ENCODE results near the gene ADAMTS14. TPM values are rescaled to one million over a fixed set of nuclear protein-coding genes. Genes with fewer than 3 reads are reported as not detected.

ADAMTS14 gene
- total RNA-seq, 1 donor from 2014 or later: 29.8 TPM

DNA sequence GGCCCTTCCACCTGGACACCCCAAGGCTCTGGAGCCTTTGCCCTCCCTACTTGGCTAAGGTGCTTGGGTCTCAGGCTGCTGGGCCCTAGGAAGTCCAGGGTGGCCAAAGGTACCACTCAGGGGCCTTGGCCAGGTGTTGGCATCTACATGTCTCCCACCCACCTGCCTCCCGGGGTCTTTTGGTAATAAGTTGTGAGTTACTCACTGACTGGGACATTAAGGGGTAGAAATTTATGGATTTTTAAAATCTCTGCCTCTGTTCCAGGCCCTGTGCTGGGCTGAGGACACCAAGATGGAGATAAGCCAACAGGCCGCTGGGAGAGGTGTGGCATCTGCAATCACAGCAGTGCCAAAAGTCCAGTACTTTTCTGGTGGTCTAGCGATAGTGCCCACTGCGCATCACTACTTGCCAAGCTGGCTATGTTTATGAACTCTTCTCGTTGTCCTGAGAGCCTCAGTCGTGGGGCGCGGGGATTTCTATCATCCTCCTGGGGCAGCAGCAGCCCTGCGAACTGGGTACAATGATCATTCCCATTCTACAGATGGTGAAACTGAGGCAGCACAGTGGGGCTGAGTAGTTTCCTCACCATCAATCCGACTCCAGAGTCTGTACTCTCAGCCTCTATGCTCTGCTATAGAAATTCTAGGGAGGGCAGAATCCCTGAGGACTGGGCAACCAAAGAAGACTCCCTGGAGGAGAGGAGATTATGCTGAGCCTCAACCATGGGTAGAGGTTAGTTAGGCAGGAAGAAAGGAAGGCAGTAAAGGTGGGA lies 76.7 kb downstream of the ADAMTS14 start:
- H3K27me3 Mint-ChIP-seq (ENCODE audit: unreplicated experiment): peaks cover 2% of the 10 kb centered on the region
- peaks cover 11% of the 10 kb centered on the region for H3K9me3 Mint-ChIP-seq (ENCODE audit: unreplicated experiment)
- peaks cover 23% of the 10 kb centered on the region for H3K36me3 Mint-ChIP-seq (ENCODE audit: unreplicated experiment)

DNA sequence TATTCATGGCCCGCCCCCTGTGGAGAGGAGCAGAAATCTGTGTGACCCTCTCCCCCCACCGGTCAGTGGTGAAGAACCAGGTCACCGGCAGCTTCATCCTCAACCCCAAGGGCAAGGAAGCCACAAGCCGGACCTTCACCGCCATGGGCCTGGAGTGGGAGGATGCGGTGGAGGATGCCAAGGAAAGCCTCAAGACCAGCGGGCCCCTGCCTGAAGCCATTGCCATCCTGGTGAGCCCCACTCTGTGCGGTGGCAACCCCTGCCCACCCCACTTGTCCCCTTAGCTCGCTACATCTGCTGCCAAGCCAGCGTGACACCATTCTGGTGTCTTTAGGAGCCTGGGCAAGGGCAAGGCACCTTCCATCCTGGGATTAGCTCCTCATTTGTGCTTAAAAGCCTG lies 77.5 kb downstream of the ADAMTS14 start:
- DNase-seq: no peak
- Mint-ChIP-seq H3K27me3 (ENCODE audit: unreplicated experiment) (peaks cover 2% of the 10 kb centered on the region), H3K36me3 (ENCODE audit: unreplicated experiment) (peaks cover 17% of the 10 kb centered on the region), H3K4me3 (ENCODE audit: unreplicated experiment) (no peak overlapping the region), H3K4me1 (ENCODE audit: low read depth, unreplicated experiment) (peaks cover 13% of the 10 kb centered on the region), H3K9me3 (ENCODE audit: unreplicated experiment) (peaks cover 11% of the 10 kb centered on the region), H3K27ac (ENCODE audit: unreplicated experiment) (no peak overlapping the region)
- TF ChIP-seq, protein P1, sequence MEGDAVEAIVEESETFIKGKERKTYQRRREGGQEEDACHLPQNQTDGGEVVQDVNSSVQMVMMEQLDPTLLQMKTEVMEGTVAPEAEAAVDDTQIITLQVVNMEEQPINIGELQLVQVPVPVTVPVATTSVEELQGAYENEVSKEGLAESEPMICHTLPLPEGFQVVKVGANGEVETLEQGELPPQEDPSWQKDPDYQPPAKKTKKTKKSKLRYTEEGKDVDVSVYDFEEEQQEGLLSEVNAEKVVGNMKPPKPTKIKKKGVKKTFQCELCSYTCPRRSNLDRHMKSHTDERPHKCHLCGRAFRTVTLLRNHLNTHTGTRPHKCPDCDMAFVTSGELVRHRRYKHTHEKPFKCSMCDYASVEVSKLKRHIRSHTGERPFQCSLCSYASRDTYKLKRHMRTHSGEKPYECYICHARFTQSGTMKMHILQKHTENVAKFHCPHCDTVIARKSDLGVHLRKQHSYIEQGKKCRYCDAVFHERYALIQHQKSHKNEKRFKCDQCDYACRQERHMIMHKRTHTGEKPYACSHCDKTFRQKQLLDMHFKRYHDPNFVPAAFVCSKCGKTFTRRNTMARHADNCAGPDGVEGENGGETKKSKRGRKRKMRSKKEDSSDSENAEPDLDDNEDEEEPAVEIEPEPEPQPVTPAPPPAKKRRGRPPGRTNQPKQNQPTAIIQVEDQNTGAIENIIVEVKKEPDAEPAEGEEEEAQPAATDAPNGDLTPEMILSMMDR (IDR thresholded peaks at IDR 0.05; ENCODE audit: partially characterized antibody, unreplicated experiment): no peak

More for the DNA sequence above, 76.7 kb downstream of the ADAMTS14 start:
- TF ChIP-seq, protein P1 (IDR thresholded peaks at IDR 0.05; ENCODE audit: partially characterized antibody, unreplicated experiment): no peak
- DNase-seq: no peak
- Mint-ChIP-seq H3K27ac (ENCODE audit: unreplicated experiment) (no peak overlapping the region), H3K4me3 (ENCODE audit: unreplicated experiment) (no peak overlapping the region), H3K4me1 (ENCODE audit: low read depth, unreplicated experiment) (peaks cover 7% of the 10 kb centered on the region)

DNA sequence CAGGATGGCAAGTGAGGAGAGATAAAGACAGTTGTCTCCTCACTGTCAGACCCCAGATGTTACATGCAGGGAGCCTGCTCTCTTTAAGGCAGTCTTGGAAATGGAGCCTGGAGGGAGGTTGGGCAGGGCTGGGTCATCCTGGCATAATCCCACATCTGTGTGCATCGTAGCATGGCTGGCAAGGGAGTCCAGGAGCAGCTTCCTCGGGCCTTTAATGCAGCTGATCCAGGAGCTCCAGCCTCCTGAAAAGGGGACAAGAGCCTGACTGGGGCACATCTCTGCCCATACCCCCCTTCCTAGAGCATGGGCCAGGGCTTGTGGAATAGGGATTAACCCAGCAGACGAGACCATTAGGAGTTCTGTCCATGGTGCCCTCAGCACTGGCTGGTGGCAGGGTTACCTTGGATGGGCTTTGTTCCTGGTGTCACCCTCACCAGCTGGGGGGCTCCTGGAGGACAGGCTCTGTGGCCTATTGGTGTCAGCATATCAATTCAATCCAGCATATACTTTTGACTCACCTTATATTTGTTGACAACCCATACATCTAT lies 77.9 kb downstream of the ADAMTS14 start:
- TF ChIP-seq, protein P1 (IDR thresholded peaks at IDR 0.05; ENCODE audit: partially characterized antibody, unreplicated experiment): no peak
- DNase-seq: no peak
- H3K9me3 Mint-ChIP-seq (ENCODE audit: unreplicated experiment): peaks cover 15% of the 10 kb centered on the region
- H3K4me3 Mint-ChIP-seq (ENCODE audit: unreplicated experiment): no peak overlapping the region
- H3K27me3 Mint-ChIP-seq (ENCODE audit: unreplicated experiment): peaks cover 2% of the 10 kb centered on the region
- H3K27ac Mint-ChIP-seq (ENCODE audit: unreplicated experiment): no peak overlapping the region
- H3K4me1 Mint-ChIP-seq (ENCODE audit: low read depth, unreplicated experiment): peaks cover 14% of the 10 kb centered on the region
- peaks cover 16% of the 10 kb centered on the region for H3K36me3 Mint-ChIP-seq (ENCODE audit: unreplicated experiment)

DNA sequence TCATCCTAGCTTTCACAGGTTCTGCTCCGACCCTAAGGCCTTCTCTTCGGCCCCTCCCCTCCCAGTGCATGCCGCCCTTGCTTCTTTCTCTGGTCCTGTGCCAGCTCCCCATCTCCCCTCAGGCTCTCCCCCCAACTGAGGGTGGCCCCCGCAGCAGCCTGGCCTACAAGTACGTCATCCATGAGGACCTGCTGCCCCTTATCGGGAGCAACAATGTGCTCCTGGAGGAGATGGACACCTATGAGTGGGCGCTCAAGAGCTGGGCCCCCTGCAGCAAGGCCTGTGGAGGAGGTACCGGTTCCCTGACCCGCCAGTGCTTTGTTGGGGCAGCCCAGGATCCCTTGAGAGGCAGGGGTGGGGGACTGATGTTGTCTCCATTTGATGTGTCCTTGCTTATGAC lies 79.0 kb downstream of the ADAMTS14 start:
- H3K4me1 Mint-ChIP-seq (ENCODE audit: low read depth, unreplicated experiment): peaks cover 14% of the 10 kb centered on the region
- peaks cover 13% of the 10 kb centered on the region for H3K9me3 Mint-ChIP-seq (ENCODE audit: unreplicated experiment)
- no peak overlapping the region for H3K27ac Mint-ChIP-seq (ENCODE audit: unreplicated experiment)
- H3K4me3 Mint-ChIP-seq (ENCODE audit: unreplicated experiment): no peak overlapping the region
- TF ChIP-seq, protein P1 (IDR thresholded peaks at IDR 0.05; ENCODE audit: partially characterized antibody, unreplicated experiment): no peak
- H3K36me3 Mint-ChIP-seq (ENCODE audit: unreplicated experiment): peaks cover 7% of the 10 kb centered on the region
- DNase-seq: no peak
- H3K27me3 Mint-ChIP-seq (ENCODE audit: unreplicated experiment): peaks cover 2% of the 10 kb centered on the region

DNA sequence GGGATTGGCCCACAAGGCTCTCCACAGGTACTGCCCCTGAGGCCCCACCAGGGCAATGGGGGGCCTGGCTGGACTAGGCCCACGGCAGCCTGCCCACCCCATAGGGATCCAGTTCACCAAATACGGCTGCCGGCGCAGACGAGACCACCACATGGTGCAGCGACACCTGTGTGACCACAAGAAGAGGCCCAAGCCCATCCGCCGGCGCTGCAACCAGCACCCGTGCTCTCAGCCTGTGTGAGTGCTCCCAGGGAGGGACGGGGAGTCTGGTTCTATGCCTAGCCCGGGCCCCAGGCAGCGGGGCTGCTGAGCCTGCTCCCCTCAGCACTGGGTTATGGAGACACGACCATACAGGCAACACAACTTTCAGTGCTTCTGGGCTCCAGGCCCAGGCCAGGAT lies 79.7 kb downstream of the ADAMTS14 start:
- DNase-seq: no peak
- Mint-ChIP-seq H3K4me3 (ENCODE audit: unreplicated experiment) (no peak overlapping the region), H3K27ac (ENCODE audit: unreplicated experiment) (no peak overlapping the region), H3K9me3 (ENCODE audit: unreplicated experiment) (peaks cover 12% of the 10 kb centered on the region), H3K27me3 (ENCODE audit: unreplicated experiment) (peaks cover 2% of the 10 kb centered on the region), H3K36me3 (ENCODE audit: unreplicated experiment) (peaks cover 7% of the 10 kb centered on the region), H3K4me1 (ENCODE audit: low read depth, unreplicated experiment) (peaks cover 13% of the 10 kb centered on the region)
- TF ChIP-seq, protein P1 (IDR thresholded peaks at IDR 0.05; ENCODE audit: partially characterized antibody, unreplicated experiment): no peak

All from glutamatergic neuron (in vitro differentiated cells).